Tibial artery (tissue), 4 donors: ENCODE results near the gene HIP1.

ENCODE experiments used
- DNase-seq, 2 donors: peaks; one replicate each; pipeline ENCODE4 v3.0.0-alpha.2; 2019
- H3K27ac ChIP-seq, 2 donors: fragments of 200-600 bp; sonication (generic) in 1 of 2; 1 replicate in 1 of 2; 2 replicates in 1 of 2; pipeline ENCODE4 v1.5.1; 2018 to 2019; ENCODE audit warnings: mild to moderate bottlenecking in 1 of 2
- H3K27me3 ChIP-seq, 2 donors: fragments of 200-600 bp; sonication (generic) in 1 of 2; one replicate each; pipeline versions ENCODE4 v1.5.1 to v1.6.0; 2016 to 2019
- H3K36me3 ChIP-seq, 3 donors: fragments of 200-600 bp; sonication (generic) in 2 of 3; one replicate each; pipeline ENCODE4 v1.5.1; 2016 to 2019; ENCODE audit warnings: mild to moderate bottlenecking in 2 of 3
- H3K4me1 ChIP-seq, 4 donors: fragments of 200-600 bp; sonication (generic) in 2 of 4; 1 replicate in 3 of 4; 2 replicates in 1 of 4; pipeline ENCODE4 v1.5.1; 2016 to 2019
- H3K4me3 ChIP-seq, 2 donors: fragments of 200-600 bp; sonication (generic) in 1 of 2; 1 replicate in 1 of 2; 2 replicates in 1 of 2; pipeline ENCODE4 v1.5.1; 2018 to 2019; ENCODE audit warnings: mild to moderate bottlenecking in 2 of 2
- H3K9me3 ChIP-seq, 3 donors: fragments of 200-600 bp; sonication (generic) in 1 of 3; one replicate each; pipeline ENCODE4 v1.5.1; 2016 to 2019
- intact Hi-C: fragments of 100-400 bp; cut with DNase I; formaldehyde crosslinking; loops from one replicate; pipeline ENCODE4 v1.15.0; 2023; ENCODE audit warnings: low total_unique reads
- TF ChIP-seq, protein P1 (sequence below), 2 experiments: fragments of 200-600 bp in 1 of 2; fragments of 450-650 bp in 1 of 2; IDR thresholded peaks; one replicate each; pipeline ENCODE4 v1.5.1; 2017 to 2019; ENCODE audit warnings: antibody characterized with exemption in 2 of 2, mild to moderate bottlenecking in 1 of 2, moderate library complexity in 1 of 2

Gene HIP1

DNA sequence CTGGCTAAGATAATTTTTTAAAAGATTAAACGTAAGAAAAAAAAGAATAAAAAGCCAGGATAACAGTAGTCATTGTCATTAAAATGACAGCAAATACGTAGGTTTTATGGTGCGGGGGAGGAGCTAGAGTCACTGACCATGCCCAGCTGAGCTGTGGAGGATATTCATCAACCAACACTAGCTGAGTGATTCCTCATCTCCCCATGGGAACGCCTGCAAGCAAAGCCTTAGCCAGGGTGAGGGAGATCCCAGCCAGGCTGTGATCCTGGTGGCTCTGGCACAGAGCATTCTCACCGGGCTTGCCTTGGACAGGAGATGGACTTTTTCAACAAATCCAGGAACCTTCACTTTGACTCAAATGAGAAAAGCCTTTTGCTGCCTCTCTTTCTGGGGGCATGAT, 94.2 kb downstream of the HIP1 start:
- no peaks in the 10 kb centered on the region for H3K27me3 ChIP-seq
- peaks cover 0 to 5% (median 0%) of the 10 kb centered on the region in 3 donors for H3K9me3 ChIP-seq
- H3K36me3 ChIP-seq: peaks cover 0 to 18% (median 9%) of the 10 kb centered on the region in 3 donors
- H3K27ac ChIP-seq: no peak overlapping the region
- peaks cover 0 to 26% (median 11%) of the 10 kb centered on the region in 4 donors for H3K4me1 ChIP-seq
- TF ChIP-seq, protein P1, sequence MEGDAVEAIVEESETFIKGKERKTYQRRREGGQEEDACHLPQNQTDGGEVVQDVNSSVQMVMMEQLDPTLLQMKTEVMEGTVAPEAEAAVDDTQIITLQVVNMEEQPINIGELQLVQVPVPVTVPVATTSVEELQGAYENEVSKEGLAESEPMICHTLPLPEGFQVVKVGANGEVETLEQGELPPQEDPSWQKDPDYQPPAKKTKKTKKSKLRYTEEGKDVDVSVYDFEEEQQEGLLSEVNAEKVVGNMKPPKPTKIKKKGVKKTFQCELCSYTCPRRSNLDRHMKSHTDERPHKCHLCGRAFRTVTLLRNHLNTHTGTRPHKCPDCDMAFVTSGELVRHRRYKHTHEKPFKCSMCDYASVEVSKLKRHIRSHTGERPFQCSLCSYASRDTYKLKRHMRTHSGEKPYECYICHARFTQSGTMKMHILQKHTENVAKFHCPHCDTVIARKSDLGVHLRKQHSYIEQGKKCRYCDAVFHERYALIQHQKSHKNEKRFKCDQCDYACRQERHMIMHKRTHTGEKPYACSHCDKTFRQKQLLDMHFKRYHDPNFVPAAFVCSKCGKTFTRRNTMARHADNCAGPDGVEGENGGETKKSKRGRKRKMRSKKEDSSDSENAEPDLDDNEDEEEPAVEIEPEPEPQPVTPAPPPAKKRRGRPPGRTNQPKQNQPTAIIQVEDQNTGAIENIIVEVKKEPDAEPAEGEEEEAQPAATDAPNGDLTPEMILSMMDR (IDR thresholded peaks at IDR 0.05): no peak
- no peak for DNase-seq
- no peak overlapping the region for H3K4me3 ChIP-seq
- intact Hi-C loops: no loop called here

DNA sequence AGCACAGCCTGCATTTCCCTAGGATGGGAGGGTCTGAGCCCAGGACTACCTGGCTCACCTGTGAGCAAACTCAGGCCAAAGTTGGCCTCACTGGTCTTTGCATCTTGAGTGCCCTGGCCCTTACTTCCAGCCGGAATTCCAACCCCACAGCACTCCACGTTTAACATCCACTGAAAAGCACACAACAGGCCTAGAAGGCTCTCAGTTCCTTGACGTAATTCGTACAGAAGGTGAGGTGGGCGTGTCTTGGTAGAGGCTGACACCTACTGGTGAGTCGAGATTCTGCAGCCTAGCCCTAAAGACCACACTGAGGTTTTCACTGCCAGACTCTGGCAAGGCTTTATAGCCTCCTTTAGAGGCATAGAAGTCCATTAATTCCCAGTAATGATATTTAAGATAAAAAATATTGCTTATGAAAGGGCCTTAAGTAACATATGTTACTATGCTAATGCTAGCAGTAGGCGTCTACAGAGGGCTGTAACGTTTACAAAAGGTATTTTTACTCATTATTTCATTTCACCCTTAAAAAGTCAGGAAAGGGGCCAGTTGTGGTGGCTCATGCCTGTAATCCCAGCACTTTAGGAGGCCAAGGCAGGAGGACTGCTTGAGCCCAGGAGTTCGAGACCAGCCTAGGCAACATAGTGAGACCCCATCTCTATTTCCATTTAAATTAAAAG, 95.8 kb downstream of the HIP1 start:
- TF ChIP-seq, protein P1 (IDR thresholded peaks at IDR 0.05): peak; percentile 54 to 59
- Histone ChIP-seq H3K4me3 (no peak overlapping the region), H3K27me3 (no peaks in the 10 kb centered on the region), H3K27ac (no peak overlapping the region), H3K4me1 (peaks cover 0 to 24% (median 15%) of the 10 kb centered on the region in 4 donors), H3K36me3 (peaks cover 0 to 15% (median 7%) of the 10 kb centered on the region in 3 donors), H3K9me3 (peaks cover 0 to 5% (median 0%) of the 10 kb centered on the region in 3 donors)
- intact Hi-C loops: no loop called here
- peak in 1 of 2 donors; percentile 45 for DNase-seq

- TF ChIP-seq, protein P1 (IDR thresholded peaks at IDR 0.05): no peak
- Histone ChIP-seq H3K4me3 (peak overlapping the region in 1 of 2 donors; percentile 80), H3K36me3 (no peaks in the 10 kb centered on the region), H3K27me3 (no peaks in the 10 kb centered on the region), H3K4me1 (peaks cover 0 to 52% (median 29%) of the 10 kb centered on the region in 4 donors), H3K9me3 (peaks cover 0 to 5% (median 0%) of the 10 kb centered on the region in 3 donors), H3K27ac (peak overlapping the region; percentile 78 to 80)
- no peak for DNase-seq
- intact Hi-C loops: no loop called here
Measured at GRCh38 chr7:75640201-75640600, 98.5 kb downstream of the HIP1 start.

- Histone ChIP-seq H3K27ac (peak overlapping the region; percentile 78 to 80), H3K36me3 (no peaks in the 10 kb centered on the region), H3K9me3 (peaks cover 0 to 5% (median 0%) of the 10 kb centered on the region in 3 donors), H3K27me3 (no peaks in the 10 kb centered on the region), H3K4me1 (peaks cover 0 to 55% (median 29%) of the 10 kb centered on the region in 4 donors), H3K4me3 (peak overlapping the region; percentile 71 to 80)
- DNase-seq: no peak
- intact Hi-C loops: loop anchor here (2.0 kb wide), 1 partner anchor 29 kb away; no protein-coding TSS in a partner anchor
- TF ChIP-seq, protein P1 (IDR thresholded peaks at IDR 0.05): no peak
Measured at GRCh38 chr7:75639886-75640190, 98.9 kb downstream of the HIP1 start.

GRCh38 chr7:75639071-75639885, 99.5 kb downstream of the HIP1 start:
- Histone ChIP-seq H3K27ac (peak overlapping the region; percentile 78 to 80), H3K4me1 (peaks cover 0 to 50% (median 29%) of the 10 kb centered on the region in 4 donors), H3K4me3 (peak overlapping the region; percentile 71 to 80), H3K36me3 (no peaks in the 10 kb centered on the region), H3K9me3 (peaks cover 0 to 5% (median 0%) of the 10 kb centered on the region in 3 donors), H3K27me3 (no peaks in the 10 kb centered on the region)
- intact Hi-C loops: loop anchor here (2.0 kb wide), 1 partner anchor 28 kb away; no protein-coding TSS in a partner anchor
- DNase-seq: peak in 1 of 2 donors; percentile 76
- TF ChIP-seq, protein P1 (IDR thresholded peaks at IDR 0.05): no peak
